Measurements from ENCODE around the gene IFT88.
"Not testable (repeated sequence)": the region's sequence is repeated elsewhere in the genome, so short reads cannot be mapped to it uniquely, and the experiment has no call there.

Gene IFT88

DNA sequence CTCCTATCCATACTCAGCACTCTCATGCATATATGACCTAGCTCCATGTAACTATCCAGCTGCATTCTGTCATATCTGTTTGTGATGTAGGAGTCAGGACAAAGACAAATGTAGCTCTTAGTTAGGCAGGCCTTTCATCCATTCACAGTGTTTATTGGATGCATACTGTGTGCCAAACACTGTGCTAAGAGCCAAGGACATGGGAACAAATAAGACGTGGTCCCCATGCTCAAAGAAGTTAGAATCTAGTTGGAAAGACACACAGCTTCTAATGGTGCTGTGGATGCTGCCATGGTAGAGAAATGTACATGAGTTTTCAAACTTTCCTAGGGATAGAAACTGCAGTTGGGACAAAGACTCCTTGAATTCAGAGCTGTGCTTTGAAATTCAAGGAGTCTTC, 104.8 kb downstream of the IFT88 start:
- H3K27ac ChIP-seq, result no peak overlapping the region
- no peak for DNase-seq (ENCODE audit: low spot score)
- TF ChIP-seq, protein P1, sequence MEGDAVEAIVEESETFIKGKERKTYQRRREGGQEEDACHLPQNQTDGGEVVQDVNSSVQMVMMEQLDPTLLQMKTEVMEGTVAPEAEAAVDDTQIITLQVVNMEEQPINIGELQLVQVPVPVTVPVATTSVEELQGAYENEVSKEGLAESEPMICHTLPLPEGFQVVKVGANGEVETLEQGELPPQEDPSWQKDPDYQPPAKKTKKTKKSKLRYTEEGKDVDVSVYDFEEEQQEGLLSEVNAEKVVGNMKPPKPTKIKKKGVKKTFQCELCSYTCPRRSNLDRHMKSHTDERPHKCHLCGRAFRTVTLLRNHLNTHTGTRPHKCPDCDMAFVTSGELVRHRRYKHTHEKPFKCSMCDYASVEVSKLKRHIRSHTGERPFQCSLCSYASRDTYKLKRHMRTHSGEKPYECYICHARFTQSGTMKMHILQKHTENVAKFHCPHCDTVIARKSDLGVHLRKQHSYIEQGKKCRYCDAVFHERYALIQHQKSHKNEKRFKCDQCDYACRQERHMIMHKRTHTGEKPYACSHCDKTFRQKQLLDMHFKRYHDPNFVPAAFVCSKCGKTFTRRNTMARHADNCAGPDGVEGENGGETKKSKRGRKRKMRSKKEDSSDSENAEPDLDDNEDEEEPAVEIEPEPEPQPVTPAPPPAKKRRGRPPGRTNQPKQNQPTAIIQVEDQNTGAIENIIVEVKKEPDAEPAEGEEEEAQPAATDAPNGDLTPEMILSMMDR (IDR thresholded peaks at IDR 0.05), result no peak

DNA sequence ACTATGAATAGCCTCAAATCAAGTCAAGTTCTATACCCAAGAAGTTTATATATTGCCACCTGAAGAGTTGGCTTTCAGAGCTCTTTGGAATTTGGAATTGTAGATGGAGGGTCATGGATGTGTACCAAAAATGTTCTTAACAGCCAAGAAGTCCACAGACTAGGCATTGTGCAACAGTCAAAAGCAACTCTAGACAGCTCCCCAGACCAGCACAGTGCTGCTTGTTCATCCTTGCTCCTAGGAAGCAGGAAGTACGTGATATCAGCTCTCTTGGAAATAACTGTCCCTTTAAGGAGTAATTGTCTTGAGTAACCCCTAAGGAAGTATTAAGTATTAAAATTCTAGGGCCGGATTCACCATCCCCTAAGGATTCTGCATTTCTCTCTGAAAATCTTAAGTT, 105.8 kb downstream of the IFT88 start:
- H3K4me3 ChIP-seq, result no peak overlapping the region
- no peak for DNase-seq (ENCODE audit: low spot score)
- peak overlapping the region in 1 of 2 donors; percentile 22 for H3K27ac ChIP-seq
- TF ChIP-seq, protein P1 (IDR thresholded peaks at IDR 0.05), result no peak

More for the DNA sequence above, 104.8 kb downstream of the IFT88 start:
- H3K4me3 ChIP-seq, result no peak overlapping the region

DNA sequence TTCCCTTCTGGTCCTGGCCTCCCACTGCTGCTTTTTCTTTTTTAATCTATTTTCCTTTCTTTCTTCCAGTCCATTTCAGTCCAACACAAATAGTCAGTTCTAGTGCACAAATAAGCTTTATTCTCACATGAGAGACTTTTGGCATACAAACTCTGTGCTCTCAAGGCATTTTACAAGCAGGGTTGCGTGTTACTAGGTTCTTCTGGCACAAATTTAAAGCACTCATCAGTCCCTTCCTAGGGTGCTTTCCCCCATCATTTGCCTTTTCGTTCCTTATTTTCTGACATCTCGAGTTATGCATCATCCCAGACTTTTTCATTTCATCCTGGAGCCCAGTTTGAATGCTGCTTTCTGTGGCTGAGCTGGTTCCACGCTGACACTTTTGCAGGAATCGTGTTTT, 106.8 kb downstream of the IFT88 start:
- Histone ChIP-seq H3K27ac (no peak overlapping the region), H3K4me3 (no peak overlapping the region)
- TF ChIP-seq, protein P1 (IDR thresholded peaks at IDR 0.05), result no peak
- no peak for DNase-seq (ENCODE audit: low spot score)

DNA sequence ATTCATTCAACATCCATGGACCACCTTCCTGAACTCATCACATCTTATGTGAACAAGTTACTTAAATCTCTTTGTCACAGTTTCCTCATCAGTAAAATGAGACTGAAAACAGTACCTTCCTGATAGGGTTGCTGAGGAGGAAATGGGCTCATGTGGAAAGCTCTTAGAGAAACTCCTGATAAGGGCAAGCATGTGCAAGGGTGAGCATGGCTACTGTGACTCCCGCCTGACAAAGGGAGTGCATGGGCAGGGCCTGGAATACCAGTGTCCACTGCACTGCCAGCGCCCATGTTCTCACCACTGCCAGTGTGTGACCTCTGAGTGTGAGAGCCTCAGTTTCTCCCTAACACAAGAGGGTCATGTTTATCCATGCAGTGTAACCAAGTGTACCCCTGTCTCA, 109.3 kb downstream of the IFT88 start:
- no peak overlapping the region for H3K27ac ChIP-seq
- H3K4me3 ChIP-seq, result no peak overlapping the region
- TF ChIP-seq, protein P1 (IDR thresholded peaks at IDR 0.05), result no peak
- DNase-seq (ENCODE audit: low spot score), result no peak

DNA sequence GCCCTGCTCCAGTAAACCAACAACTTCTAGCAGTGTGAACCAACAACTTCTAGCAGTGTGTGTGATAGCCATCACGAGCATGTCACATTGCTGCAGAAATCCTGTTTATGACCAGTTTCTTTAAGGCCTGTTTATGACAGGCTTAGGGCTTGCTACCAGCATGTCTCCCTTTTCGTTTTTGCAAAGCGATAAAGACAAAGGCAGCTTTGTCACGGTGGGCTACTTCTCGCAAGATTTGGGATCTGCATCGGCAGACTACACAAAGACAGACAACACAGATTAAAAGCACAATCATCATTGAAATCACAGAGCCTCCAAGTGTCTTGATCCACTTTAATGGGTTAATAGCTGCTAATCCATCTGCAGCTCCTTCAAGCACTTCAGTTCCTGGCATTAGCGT, 111.6 kb downstream of the IFT88 start:
- DNase-seq (ENCODE audit: low spot score); H3K27ac ChIP-seq; H3K4me3 ChIP-seq: not testable (repeated sequence)

DNA sequence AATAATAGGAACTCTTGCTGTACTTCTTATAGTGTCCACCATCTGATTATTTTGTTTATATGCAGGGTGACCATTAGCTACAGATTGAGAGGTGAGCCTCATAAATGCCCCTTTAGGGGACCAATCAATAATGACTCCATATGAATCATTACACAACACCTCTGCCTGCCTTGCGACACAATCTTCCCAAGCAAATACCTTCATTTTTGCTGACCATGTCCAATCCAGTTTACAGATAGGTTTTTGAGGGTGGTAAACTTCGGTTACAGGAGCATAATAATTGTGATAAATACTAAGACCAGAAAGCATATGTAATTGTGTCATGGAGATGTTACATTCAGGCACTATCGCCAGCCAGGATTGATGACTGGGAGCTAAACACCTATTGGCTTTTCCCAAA, 112.9 kb downstream of the IFT88 start:
- no peak for DNase-seq (ENCODE audit: low spot score)
- TF ChIP-seq, protein P1 (IDR thresholded peaks at IDR 0.05), result no peak
- H3K27ac ChIP-seq, result no peak overlapping the region
- no peak overlapping the region for H3K4me3 ChIP-seq

DNA sequence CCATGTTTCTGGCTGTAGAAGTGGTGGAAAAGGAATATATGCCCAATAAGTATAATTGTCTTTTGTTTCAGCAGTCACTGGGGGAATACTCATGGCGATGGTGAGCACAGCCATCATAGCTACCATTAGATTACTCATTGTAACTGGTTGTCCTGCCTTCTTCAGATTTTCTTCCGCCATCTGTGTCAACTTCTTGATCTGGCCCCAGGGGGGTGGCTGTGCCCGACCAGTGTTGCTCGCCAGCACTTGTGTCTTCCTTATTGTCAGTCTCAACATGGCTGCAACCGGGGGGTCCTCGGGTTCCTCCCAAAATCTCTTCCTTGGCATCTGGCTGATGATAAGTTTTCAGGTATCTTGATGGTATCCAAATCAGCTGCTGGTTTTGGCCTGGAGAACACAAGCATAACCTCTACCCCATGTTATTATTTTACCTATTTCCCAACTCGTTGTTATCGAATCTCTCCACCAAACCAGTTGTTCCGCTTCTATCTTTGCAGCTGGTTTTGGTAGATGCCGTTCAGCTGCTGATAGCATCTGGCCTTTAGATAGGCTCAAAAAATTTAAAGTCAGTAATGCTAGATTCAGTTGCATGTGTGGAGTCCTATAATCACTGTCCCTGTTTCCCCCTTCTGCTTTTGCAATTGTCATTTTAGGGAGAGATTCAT, 113.6 kb downstream of the IFT88 start:
- DNase-seq (ENCODE audit: low spot score), result no peak
- no peak overlapping the region for H3K4me3 ChIP-seq
- TF ChIP-seq, protein P1 (IDR thresholded peaks at IDR 0.05), result no peak
- H3K27ac ChIP-seq, result no peak overlapping the region

DNA sequence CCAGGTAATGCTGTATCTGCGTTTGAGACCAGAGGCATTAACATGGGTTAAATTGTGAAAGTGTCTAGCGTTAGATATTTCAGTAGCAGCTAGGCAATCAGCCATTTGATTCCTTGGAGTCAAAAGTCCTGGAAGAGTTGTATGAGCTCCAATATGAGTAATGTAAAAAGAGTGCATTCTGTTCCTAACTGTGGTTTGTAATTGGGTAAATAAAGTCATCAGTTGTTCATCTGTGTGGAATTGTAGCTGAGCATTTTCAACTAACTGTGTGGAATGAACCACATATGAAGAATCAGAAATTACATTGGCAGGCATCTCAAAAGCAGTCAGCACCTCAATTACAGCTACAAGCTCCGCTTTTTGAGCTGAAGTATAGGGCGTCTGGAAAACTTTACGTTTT, 114.5 kb downstream of the IFT88 start:
- not testable (repeated sequence) for H3K4me3 ChIP-seq; DNase-seq (ENCODE audit: low spot score); H3K27ac ChIP-seq
